ENCODE measurements around the gene RIPOR2.
"Not testable (repeated sequence)": the region's sequence is repeated elsewhere in the genome, so short reads cannot be mapped to it uniquely, and the experiment has no call there.

RIPOR2 gene

DNA sequence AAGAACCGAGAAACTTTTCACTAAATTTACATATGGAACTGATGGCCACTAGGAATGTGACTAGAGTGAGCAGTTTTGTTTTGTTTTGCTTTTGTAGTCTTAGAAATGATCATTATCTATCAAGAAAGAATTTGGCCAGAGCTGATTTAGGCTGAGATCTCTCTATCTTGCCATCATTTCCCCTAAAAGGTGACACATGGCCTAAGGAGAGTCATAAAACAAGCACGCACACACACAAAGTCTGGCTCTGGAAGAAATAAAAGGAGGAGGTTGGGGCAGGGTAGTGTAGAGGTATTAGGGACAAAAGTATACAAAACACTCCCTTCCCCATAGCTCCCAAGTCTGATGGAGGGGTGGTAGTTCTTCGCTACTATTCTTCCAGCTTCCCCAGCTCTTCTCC, 56.4 kb downstream of the RIPOR2 start:
- TF ChIP-seq, protein P1, sequence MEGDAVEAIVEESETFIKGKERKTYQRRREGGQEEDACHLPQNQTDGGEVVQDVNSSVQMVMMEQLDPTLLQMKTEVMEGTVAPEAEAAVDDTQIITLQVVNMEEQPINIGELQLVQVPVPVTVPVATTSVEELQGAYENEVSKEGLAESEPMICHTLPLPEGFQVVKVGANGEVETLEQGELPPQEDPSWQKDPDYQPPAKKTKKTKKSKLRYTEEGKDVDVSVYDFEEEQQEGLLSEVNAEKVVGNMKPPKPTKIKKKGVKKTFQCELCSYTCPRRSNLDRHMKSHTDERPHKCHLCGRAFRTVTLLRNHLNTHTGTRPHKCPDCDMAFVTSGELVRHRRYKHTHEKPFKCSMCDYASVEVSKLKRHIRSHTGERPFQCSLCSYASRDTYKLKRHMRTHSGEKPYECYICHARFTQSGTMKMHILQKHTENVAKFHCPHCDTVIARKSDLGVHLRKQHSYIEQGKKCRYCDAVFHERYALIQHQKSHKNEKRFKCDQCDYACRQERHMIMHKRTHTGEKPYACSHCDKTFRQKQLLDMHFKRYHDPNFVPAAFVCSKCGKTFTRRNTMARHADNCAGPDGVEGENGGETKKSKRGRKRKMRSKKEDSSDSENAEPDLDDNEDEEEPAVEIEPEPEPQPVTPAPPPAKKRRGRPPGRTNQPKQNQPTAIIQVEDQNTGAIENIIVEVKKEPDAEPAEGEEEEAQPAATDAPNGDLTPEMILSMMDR (conservative IDR thresholded peaks at IDR 0.05) = no peak
- H3K27ac ChIP-seq = no peak overlapping the region

DNA sequence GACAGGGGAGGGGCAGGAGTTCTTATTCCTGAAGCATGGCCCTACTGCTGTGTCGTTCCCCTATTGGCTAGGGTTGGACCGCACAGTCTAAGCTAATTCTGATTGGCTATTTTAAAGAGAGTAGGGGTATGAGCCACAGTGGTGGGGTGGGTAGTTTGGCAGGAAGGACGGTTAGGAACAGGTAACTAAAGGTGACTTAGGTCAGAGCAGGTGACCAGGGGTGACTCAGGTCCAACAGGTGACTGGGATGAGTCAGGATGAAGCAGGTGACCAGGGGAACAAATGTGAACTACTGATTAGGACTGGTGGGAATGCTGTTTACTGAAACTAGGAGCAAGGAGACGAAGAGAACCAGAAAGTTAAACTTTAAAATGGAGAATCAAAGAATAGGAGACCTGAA, 58.0 kb downstream of the RIPOR2 start:
- not testable (repeated sequence) for H3K27ac ChIP-seq

DNA sequence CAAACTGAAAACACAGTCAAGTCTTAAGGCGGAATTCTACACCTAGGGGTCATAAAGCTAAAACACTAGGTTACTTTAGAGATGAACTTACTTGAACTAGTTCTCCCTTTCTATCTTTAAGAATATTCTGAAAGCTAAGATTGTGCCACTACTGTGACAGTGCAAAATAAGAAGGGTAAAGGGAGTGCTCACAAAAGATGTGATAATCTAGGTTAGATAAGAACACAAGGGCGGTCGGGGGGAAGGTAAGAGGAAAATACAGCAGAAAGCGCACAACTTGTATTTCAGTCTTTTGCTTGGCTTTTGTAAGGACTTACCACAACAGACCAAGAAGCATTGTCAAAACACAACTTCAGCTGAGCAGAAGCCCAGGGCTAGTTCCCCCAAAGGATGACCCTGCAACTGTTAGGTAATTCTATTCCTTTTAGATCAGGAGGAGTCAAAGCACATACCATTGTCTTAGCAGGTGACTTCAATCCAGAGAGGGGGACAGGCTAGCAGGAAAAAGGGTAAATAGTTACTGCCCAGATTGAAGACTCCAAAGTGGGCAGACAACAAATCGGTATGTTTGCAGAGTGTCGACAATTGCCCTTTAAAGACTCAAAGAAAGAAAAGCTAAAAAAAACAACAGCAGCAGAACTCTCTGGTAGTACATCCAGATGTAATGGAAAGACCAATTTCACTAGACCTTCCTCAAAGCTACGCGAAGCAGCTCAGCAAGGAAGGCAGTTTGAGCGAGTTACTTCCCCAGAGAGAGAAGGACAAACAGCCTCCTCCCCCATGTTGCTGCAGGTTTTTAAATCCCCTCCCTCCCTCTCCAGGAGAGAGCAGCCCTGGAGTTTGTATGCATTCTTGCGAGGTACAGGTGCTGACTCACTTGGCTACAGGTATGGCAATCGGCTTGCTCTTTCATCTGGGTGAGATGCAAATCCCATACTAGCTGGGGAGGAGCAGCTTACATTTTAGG, 59.0 kb downstream of the RIPOR2 start:
- no peak overlapping the region for H3K27ac ChIP-seq
- TF ChIP-seq, protein P1 (conservative IDR thresholded peaks at IDR 0.05) = no peak

DNA sequence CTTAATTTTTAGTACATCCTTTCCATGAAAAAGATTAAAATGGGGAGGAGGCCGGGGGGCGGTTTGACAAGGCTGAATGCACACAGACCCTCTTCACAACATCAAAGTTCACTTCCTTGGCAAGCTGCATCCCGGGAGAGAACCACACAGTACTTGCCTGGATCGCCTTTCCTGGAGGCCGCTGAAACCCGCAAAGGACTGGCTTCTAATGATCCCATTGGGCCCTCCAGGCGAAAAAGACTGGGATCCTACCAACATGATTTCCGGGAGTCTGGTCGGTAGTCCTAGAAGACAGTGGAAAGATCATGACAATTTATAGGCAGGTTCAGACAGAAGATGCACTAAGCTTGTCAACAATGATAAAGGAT, 60.2 kb downstream of the RIPOR2 start:
- H3K27ac ChIP-seq = no peak overlapping the region
- TF ChIP-seq, protein P1 (conservative IDR thresholded peaks at IDR 0.05) = no peak

DNA sequence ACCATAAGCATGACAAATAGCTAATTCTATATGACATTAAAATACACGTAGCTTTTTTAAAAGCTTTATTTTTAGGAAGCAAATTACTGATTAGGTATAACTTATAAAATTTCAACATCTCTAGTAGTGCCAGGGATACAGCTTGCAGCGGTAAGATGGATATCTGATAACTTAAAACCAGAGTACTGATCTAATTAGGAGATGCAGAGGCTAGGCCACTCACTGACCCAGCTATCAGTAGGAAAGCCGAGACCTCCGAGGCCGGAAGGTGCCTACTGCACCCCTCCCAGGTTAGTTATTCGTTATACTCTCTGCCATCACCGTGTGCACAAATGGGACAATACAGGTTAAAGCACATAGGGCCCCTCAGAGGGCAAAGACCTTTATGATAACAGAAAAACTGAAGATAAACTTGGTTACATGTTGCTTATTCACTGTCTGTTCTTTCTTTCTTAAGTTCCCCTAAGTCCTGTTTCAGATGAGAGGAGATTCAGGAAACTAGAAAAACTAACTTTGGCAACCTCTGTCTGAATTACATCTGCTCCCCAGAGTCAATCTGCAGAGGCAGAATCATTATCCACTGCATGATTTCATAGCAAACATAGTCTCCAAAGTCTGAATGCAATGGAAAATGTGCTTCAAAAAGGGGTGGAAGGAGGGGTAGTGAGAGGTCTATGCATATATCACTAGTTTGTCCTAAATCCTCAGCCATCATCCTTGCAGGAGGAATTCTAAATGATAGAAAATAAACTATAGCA, 60.8 kb downstream of the RIPOR2 start:
- TF ChIP-seq, protein P1 (conservative IDR thresholded peaks at IDR 0.05) = no peak
- H3K27ac ChIP-seq = no peak overlapping the region

DNA sequence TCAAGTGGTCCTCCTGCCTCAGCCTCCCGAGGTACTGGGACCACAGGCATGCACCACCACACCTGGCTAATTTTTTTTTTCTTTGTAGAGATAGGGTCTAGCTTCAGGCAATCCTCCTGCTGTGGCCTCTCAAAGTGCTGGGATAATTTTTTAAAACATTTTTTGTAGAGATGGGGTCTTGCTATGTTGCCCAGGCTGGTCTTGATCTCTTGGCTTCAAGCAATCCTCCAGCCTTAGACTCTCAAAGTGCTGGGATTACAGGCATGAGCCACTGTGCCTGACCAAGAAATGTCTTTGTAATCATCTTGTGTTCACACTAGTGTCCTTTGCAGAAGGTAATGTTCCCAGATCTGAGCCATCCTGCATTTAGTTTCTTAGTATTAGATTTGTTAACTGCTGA, 61.6 kb downstream of the RIPOR2 start:
- no peak overlapping the region for H3K27ac ChIP-seq
- TF ChIP-seq, protein P1 (conservative IDR thresholded peaks at IDR 0.05) = no peak

DNA sequence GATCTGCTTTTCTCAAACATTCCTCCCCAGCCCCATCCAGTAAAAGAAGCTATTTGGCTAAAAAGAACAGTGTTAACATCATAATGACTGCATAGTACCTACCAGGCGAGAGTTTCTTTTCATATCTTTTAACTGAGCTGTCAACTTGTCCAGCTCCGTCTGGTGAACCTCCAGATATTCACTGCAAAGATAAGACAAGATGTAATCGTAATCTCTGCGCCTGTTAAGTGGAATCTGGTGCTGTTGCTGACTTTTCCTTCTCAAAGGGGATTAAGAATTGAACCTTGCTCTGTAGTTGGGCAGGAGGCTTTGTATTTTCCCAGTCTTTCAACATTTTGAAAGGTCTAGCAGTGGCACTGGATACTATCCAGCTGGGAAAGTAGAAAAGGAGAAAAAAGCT, 63.0 kb downstream of the RIPOR2 start:
- no peak overlapping the region for H3K27ac ChIP-seq
- TF ChIP-seq, protein P1 (conservative IDR thresholded peaks at IDR 0.05) = no peak

Measured in VCaP (cell line).